G401 (cell line): Measurements from ENCODE around the gene ERV3-1. TPM values are rescaled to one million over a fixed set of nuclear protein-coding genes. Genes with fewer than 3 reads are reported as not detected.
"Not testable (repeated sequence)": the region's sequence is repeated elsewhere in the genome, so short reads cannot be mapped to it uniquely, and the experiment has no call there.

Experiments
- DNase-seq: peaks from one replicate; pipeline ENCODE4 v3.0.0-alpha.2; 2015; ENCODE audit warnings: low spot score
- in situ Hi-C: cut with HindIII; loops from 2 replicates; pipeline ENCODE4 v1.10.0; 2016; ENCODE audit warnings: low sequenced_read_pairs, mixed read lengths
- total RNA-seq: library from RNA; depleted of rRNA; stranded (reverse); fragments of >200 nt; shearing (Covaris generic); gene quantifications from 2 replicates; pipeline ENCODE4 v1.2.3, GENCODE V29; 2014; rRNA removed

ERV3-1 gene
- 5.3 and 5.8 TPM in 2 replicates for total RNA-seq

- in situ Hi-C loops = no loop called here
These were observed at the start of gene ERV3-1 for GRCh38 chr7:65006094-65006992. ERV3-1 (minus strand) TSS chr7:65006687; CDS start chr7:64993026, 13,661 bp downstream.

GRCh38 chr7:65055786-65056185 is 49.3 kb upstream of the ERV3-1 start:
- in situ Hi-C loops, DNase-seq: not testable (repeated sequence)

More at GRCh38 chr7:65006094-65006992, at the start of gene ERV3-1:
- DNase-seq = peak; percentile 99

GRCh38 chr7:65054466-65054994 is 48.0 kb upstream of the ERV3-1 start:
- DNase-seq, in situ Hi-C loops: not testable (repeated sequence)

- in situ Hi-C loops = not testable (repeated sequence)
These were observed 45.2 kb upstream of the ERV3-1 start for GRCh38 chr7:65051654-65052053.

GRCh38 chr7:65051139-65051538 is 44.7 kb upstream of the ERV3-1 start:
- DNase-seq, in situ Hi-C loops: not testable (repeated sequence)

More at GRCh38 chr7:65051654-65052053, 45.2 kb upstream of the ERV3-1 start:
- DNase-seq = not testable (repeated sequence)

GRCh38 chr7:65046329-65046728 is 39.8 kb upstream of the ERV3-1 start:
- in situ Hi-C loops, DNase-seq: not testable (repeated sequence)

- in situ Hi-C loops, DNase-seq: not testable (repeated sequence)
These were observed 39.1 kb upstream of the ERV3-1 start for GRCh38 chr7:65045589-65045988.

- in situ Hi-C loops = not testable (repeated sequence)
- peak; percentile 56 for DNase-seq
These were observed 32.3 kb upstream of the ERV3-1 start for GRCh38 chr7:65038767-65039166.

- in situ Hi-C loops = no loop called here
- DNase-seq = peak; percentile 95
These were observed 31.5 kb upstream of the ERV3-1 start for GRCh38 chr7:65037740-65038688.

- in situ Hi-C loops, DNase-seq: not testable (repeated sequence)
These were observed 30.0 kb upstream of the ERV3-1 start for GRCh38 chr7:65036526-65036925.

GRCh38 chr7:65035469-65035868 is 29.0 kb upstream of the ERV3-1 start:
- in situ Hi-C loops, DNase-seq: not testable (repeated sequence)

- DNase-seq, in situ Hi-C loops: not testable (repeated sequence)
These were observed 27.8 kb upstream of the ERV3-1 start for GRCh38 chr7:65034120-65034782.

- in situ Hi-C loops, DNase-seq: not testable (repeated sequence)
These were observed 26.9 kb upstream of the ERV3-1 start for GRCh38 chr7:65033391-65033790.

- DNase-seq, in situ Hi-C loops: not testable (repeated sequence)
These were observed 18.5 kb upstream of the ERV3-1 start for GRCh38 chr7:65025023-65025422.

GRCh38 chr7:65020978-65021377 is 14.5 kb upstream of the ERV3-1 start:
- DNase-seq, in situ Hi-C loops: not testable (repeated sequence)

- DNase-seq, in situ Hi-C loops: not testable (repeated sequence)
These were observed 3.4 kb upstream of the ERV3-1 start for GRCh38 chr7:65009881-65010280.

- in situ Hi-C loops, DNase-seq: not testable (repeated sequence)
These were observed 2.9 kb upstream of the ERV3-1 start for GRCh38 chr7:65009394-65009793.

- DNase-seq, in situ Hi-C loops: not testable (repeated sequence)
These were observed 549 bp upstream of the ERV3-1 start for GRCh38 chr7:65007036-65007435.
